ENCODE measurements around the gene COA8.
A peak's percentile ranks its signal among the peaks of the same experiment; 100 is the strongest.

Gene COA8

GRCh38 chr14:103535081-103535890, 27.5 kb upstream of the COA8 start:
- in situ Hi-C loops (cut with HindIII; ENCODE audit: low pct_unique_long_range_greater_than_20kb, low sequenced_read_pairs), result no loop called here
- DNase-seq (ENCODE audit: low read depth in 1 of 2, low spot score in 1 of 2), result no peak
- TF ChIP-seq JUND (IDR thresholded peaks at IDR 0.05; ENCODE audit: low read depth), result no peak

- DNase-seq (ENCODE audit: low read depth in 1 of 2, low spot score in 1 of 2), result no peak
- TF ChIP-seq JUND (IDR thresholded peaks at IDR 0.05; ENCODE audit: low read depth), result no peak
- in situ Hi-C loops (cut with HindIII; ENCODE audit: low pct_unique_long_range_greater_than_20kb, low sequenced_read_pairs), result no loop called here
Measured at GRCh38 chr14:103535891-103536565, 26.7 kb upstream of the COA8 start.

GRCh38 chr14:103536693-103537092, 26.1 kb upstream of the COA8 start:
- TF ChIP-seq JUND (IDR thresholded peaks at IDR 0.05; ENCODE audit: low read depth), result no peak
- in situ Hi-C loops (cut with HindIII; ENCODE audit: low pct_unique_long_range_greater_than_20kb, low sequenced_read_pairs), result no loop called here

GRCh38 chr14:103537175-103537990, 25.4 kb upstream of the COA8 start:
- no peak for TF ChIP-seq JUND (IDR thresholded peaks at IDR 0.05; ENCODE audit: low read depth)
- in situ Hi-C loops (cut with HindIII; ENCODE audit: low pct_unique_long_range_greater_than_20kb, low sequenced_read_pairs), result no loop called here
- DNase-seq (ENCODE audit: low read depth in 1 of 2, low spot score in 1 of 2), result no peak

More at GRCh38 chr14:103536693-103537092, 26.1 kb upstream of the COA8 start:
- DNase-seq (ENCODE audit: low read depth in 1 of 2, low spot score in 1 of 2), result no peak

- DNase-seq (ENCODE audit: low read depth in 1 of 2, low spot score in 1 of 2), result no peak
- TF ChIP-seq JUND (IDR thresholded peaks at IDR 0.05; ENCODE audit: low read depth), result no peak
- in situ Hi-C loops (cut with HindIII; ENCODE audit: low pct_unique_long_range_greater_than_20kb, low sequenced_read_pairs), result no loop called here
Measured at GRCh38 chr14:103538291-103539055, 24.3 kb upstream of the COA8 start.

- DNase-seq (ENCODE audit: low read depth in 1 of 2, low spot score in 1 of 2), result peak in 1 of 2 experiments; percentile 48
- no peak for TF ChIP-seq JUND (IDR thresholded peaks at IDR 0.05; ENCODE audit: low read depth)
- in situ Hi-C loops (cut with HindIII; ENCODE audit: low pct_unique_long_range_greater_than_20kb, low sequenced_read_pairs), result no loop called here
Measured at GRCh38 chr14:103539056-103539825, 23.5 kb upstream of the COA8 start.

GRCh38 chr14:103540821-103541708, 21.7 kb upstream of the COA8 start:
- no peak for DNase-seq (ENCODE audit: low read depth in 1 of 2, low spot score in 1 of 2)
- in situ Hi-C loops (cut with HindIII; ENCODE audit: low pct_unique_long_range_greater_than_20kb, low sequenced_read_pairs), result no loop called here
- no peak for TF ChIP-seq JUND (IDR thresholded peaks at IDR 0.05; ENCODE audit: low read depth)

- DNase-seq (ENCODE audit: low read depth in 1 of 2, low spot score in 1 of 2), result no peak
- no peak for TF ChIP-seq JUND (IDR thresholded peaks at IDR 0.05; ENCODE audit: low read depth)
- in situ Hi-C loops (cut with HindIII; ENCODE audit: low pct_unique_long_range_greater_than_20kb, low sequenced_read_pairs), result no loop called here
Measured at GRCh38 chr14:103541709-103542604, 20.8 kb upstream of the COA8 start.

- no peak for DNase-seq (ENCODE audit: low read depth in 1 of 2, low spot score in 1 of 2)
- TF ChIP-seq JUND (IDR thresholded peaks at IDR 0.05; ENCODE audit: low read depth), result no peak
- in situ Hi-C loops (cut with HindIII; ENCODE audit: low pct_unique_long_range_greater_than_20kb, low sequenced_read_pairs), result no loop called here
Measured at GRCh38 chr14:103542605-103543088, 20.1 kb upstream of the COA8 start.

- in situ Hi-C loops (cut with HindIII; ENCODE audit: low pct_unique_long_range_greater_than_20kb, low sequenced_read_pairs), result no loop called here
Measured at GRCh38 chr14:103543140-103543539, 19.6 kb upstream of the COA8 start.

More at GRCh38 chr14:103543140-103543539, 19.6 kb upstream of the COA8 start:
- no peak for TF ChIP-seq JUND (IDR thresholded peaks at IDR 0.05; ENCODE audit: low read depth)
- no peak for DNase-seq (ENCODE audit: low read depth in 1 of 2, low spot score in 1 of 2)
